ENCODE data around the gene HOXD11. TPM values are rescaled to one million over a fixed set of nuclear protein-coding genes. Genes with fewer than 3 reads are reported as not detected.

HOXD11 gene
- total and polyA plus RNA-seq, 2 donors (not counting 3 experiments of a cell fraction or from before 2014, with no cell fraction given) = not detected

DNA sequence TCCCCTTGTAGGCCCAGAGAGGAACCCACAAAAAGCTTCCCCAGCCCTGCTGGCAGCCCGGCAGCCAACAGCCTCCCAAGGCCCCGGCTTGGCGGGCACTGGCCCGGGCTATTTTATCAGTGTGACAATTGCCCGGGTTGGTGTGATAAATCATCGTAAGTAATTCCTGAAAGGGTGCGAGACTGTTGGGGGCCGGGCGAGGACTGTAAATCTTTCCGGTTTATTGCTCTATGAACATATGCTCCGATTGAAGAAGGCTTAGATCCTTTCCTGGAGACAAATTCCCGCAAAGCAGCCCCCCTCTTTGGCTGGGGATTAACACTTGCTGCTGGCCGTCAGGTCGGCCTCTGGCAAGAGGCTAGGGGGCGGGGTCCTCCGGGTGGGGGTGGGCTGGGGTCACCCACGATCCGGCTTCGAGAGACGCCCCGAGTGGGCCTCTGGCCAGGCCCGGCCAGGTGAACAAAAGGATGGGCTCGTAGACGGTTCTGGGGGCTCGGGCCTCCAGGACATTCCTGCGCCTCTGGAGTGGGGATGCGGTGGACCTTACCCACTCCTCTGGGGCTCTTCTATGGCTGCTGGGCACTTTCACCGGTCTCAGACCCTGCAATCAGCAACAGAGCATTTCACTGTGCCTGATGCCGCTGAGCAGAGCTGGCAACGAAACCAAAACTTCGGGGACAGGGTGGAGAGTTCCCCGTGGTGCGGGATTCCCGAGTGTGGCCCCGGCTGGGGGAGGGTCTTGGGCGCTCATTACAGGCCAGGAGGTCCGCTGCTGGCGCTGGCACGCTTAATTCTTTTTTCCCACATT lies 52.0 kb downstream of the HOXD11 start:
- no peak overlapping the region for H2AFZ ChIP-seq (ENCODE audit: low read depth, low read length)
- no peak overlapping the region for H3K9ac ChIP-seq (replicated peaks; ENCODE audit: extremely low read depth, insufficient read depth, low read length)
- no peak for TF ChIP-seq JUN (IDR thresholded peaks at IDR 0.05; ENCODE audit: borderline replicate concordance, insufficient read depth, insufficient read length, low read depth)
- no peak for TF ChIP-seq POLR2AphosphoS5 (IDR thresholded peaks at IDR 0.05; ENCODE audit: insufficient read depth, low read depth, low read length)
- TF ChIP-seq, protein P1, sequence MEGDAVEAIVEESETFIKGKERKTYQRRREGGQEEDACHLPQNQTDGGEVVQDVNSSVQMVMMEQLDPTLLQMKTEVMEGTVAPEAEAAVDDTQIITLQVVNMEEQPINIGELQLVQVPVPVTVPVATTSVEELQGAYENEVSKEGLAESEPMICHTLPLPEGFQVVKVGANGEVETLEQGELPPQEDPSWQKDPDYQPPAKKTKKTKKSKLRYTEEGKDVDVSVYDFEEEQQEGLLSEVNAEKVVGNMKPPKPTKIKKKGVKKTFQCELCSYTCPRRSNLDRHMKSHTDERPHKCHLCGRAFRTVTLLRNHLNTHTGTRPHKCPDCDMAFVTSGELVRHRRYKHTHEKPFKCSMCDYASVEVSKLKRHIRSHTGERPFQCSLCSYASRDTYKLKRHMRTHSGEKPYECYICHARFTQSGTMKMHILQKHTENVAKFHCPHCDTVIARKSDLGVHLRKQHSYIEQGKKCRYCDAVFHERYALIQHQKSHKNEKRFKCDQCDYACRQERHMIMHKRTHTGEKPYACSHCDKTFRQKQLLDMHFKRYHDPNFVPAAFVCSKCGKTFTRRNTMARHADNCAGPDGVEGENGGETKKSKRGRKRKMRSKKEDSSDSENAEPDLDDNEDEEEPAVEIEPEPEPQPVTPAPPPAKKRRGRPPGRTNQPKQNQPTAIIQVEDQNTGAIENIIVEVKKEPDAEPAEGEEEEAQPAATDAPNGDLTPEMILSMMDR (IDR thresholded peaks at IDR 0.05; ENCODE audit: extremely low read depth in 1 of 2, insufficient read depth in 1 of 2, low read depth in 1 of 2, low read length in 2 of 2) = no peak
- TF ChIP-seq POLR2A (IDR thresholded peaks at IDR 0.05; ENCODE audit: low read depth, low read length) = no peak
- TF ChIP-seq, protein P2, sequence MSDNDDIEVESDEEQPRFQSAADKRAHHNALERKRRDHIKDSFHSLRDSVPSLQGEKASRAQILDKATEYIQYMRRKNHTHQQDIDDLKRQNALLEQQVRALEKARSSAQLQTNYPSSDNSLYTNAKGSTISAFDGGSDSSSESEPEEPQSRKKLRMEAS (IDR thresholded peaks at IDR 0.05; ENCODE audit: insufficient read depth, insufficient read length) = no peak
- no peak for TF ChIP-seq GATA2 (IDR thresholded peaks at IDR 0.05; ENCODE audit: insufficient read depth, insufficient read length, low read depth, low read length)
- intact Hi-C loops (cut with micrococcal nuclease) = no loop called here
- no peaks in the 10 kb centered on the region for H3K79me2 ChIP-seq (ENCODE audit: control insufficient read depth, insufficient read depth, low read length)
- no peaks in the 10 kb centered on the region for H3K9me3 ChIP-seq (replicated peaks; ENCODE audit: control insufficient read depth, insufficient read depth, low read length)
- peaks cover 1 to 2% of the 10 kb centered on the region in 2 experiments for H3K27me3 ChIP-seq (ENCODE audit: control insufficient read depth in 2 of 2, insufficient read depth in 2 of 2, low read length in 2 of 2)
- BruUV-seq (replicated peaks) = no TSS peak
- H3K36me3 ChIP-seq (ENCODE audit: control insufficient read depth in 2 of 2, extremely low read depth in 1 of 2, insufficient read depth in 2 of 2, low read length in 2 of 2) = peaks cover 0 to 6% of the 10 kb centered on the region in 2 experiments
- no peaks in the 10 kb centered on the region for H3K4me1 ChIP-seq (ENCODE audit: control insufficient read depth, extremely low read depth, insufficient read depth, low read length)
- DNase-seq (ENCODE audit: low read depth, low spot score) (no peak), FAIRE-seq (no peak)
- dilution Hi-C loops (cut with MboI; ENCODE audit: extremely low pct_ligation_motif_present, low sequenced_read_pairs) = no loop called here
- ChIA-PET CTCF (interaction anchor here (3.4 kb wide), 1 partner anchor 395 kb away, joined by 14 read pairs; no protein-coding TSS in a partner anchor), POLR2A (no interaction called here)
- no peaks in the 10 kb centered on the region for H4K20me1 ChIP-seq (replicated peaks; ENCODE audit: control insufficient read depth, extremely low read depth, insufficient read depth, low read length)
- no peak overlapping the region for H3K4me3 ChIP-seq (replicated peaks in 1 of 3; ENCODE audit: insufficient read depth in 1 of 3, low read depth in 1 of 3, low read length in 3 of 3)
- no peak overlapping the region for H3K27ac ChIP-seq (ENCODE audit: insufficient read depth, low read depth, low read length)
- no peaks in the 10 kb centered on the region for H3K9me1 ChIP-seq (replicated peaks; ENCODE audit: control insufficient read depth, extremely low read depth, insufficient read depth, low read length)
- H3K4me2 ChIP-seq (ENCODE audit: insufficient read depth, low read length) = no peak overlapping the region

MicroRNA genes within 50 kb of the gene (microRNA counts, 767-probe panel; counts per million panel counts)
- microRNA hsa-miR-10b-5p = 723 counts per million, percentile 96 among the panel's probes with 10 or more counts

Small RNA genes lying within 50 kb of the gene (microRNA-seq; reads per million reads assigned to microRNA genes)
- gene MIR10B (ENCODE audit: borderline number of aligned reads, borderline replicate concordance) = 10,221 reads per million, percentile 97 among the genes with 10 or more reads in this experiment

Small RNA genes lying within 50 kb of the gene (small RNA-seq; reads per million reads assigned to genes)
- 341 reads per million, percentile 99 among the genes with 10 or more reads in this experiment for gene MIR10B (ENCODE audit: insufficient read depth, insufficient read length, low read depth, low replicate concordance)

Other genes with a start within 250 kb of the HOXD11 start
- gene LNPK, start 105.0 kb upstream of the HOXD11 start, total RNA-seq = 11.2 and 11.8 TPM in 2 replicates
- 1.9 and 2.4 TPM in 2 replicates for gene LNPK, start 105.0 kb upstream of the HOXD11 start, polyA plus RNA-seq
- gene EVX2, start 23.3 kb upstream of the HOXD11 start, total RNA-seq = not detected in 2 replicates
- not detected in 2 replicates for gene EVX2, start 23.3 kb upstream of the HOXD11 start, polyA plus RNA-seq
- gene HOXD13, start 14.6 kb upstream of the HOXD11 start, total RNA-seq = not detected in 2 replicates
- gene HOXD13, start 14.6 kb upstream of the HOXD11 start, polyA plus RNA-seq = not detected in 2 replicates
- gene HOXD12, start 7.5 kb upstream of the HOXD11 start, total RNA-seq = not detected in 2 replicates
- not detected in 2 replicates for gene HOXD12, start 7.5 kb upstream of the HOXD11 start, polyA plus RNA-seq
- gene HOXD10, start 9.5 kb downstream of the HOXD11 start, total RNA-seq = not detected in 2 replicates
- not detected in 2 replicates for gene HOXD10, start 9.5 kb downstream of the HOXD11 start, polyA plus RNA-seq
- gene HOXD9, start 15.4 kb downstream of the HOXD11 start, total RNA-seq = 3.5 and 3.9 TPM in 2 replicates
- 1.9 and 2.3 TPM in 2 replicates for gene HOXD9, start 15.4 kb downstream of the HOXD11 start, polyA plus RNA-seq
- 14.9 and 15.6 TPM in 2 replicates for gene HOXD8, start 22.4 kb downstream of the HOXD11 start, total RNA-seq
- 6.4 and 7.2 TPM in 2 replicates for gene HOXD8, start 22.4 kb downstream of the HOXD11 start, polyA plus RNA-seq
- 11.5 and 13.7 TPM in 2 replicates for gene HOXD4, start 44.3 kb downstream of the HOXD11 start, total RNA-seq
- gene HOXD4, start 44.3 kb downstream of the HOXD11 start, polyA plus RNA-seq = 7.6 TPM in 2 replicates
- gene HOXD3, start 50.0 kb downstream of the HOXD11 start, total RNA-seq = 15.3 and 20.9 TPM in 2 replicates
- 2.9 and 3.3 TPM in 2 replicates for gene HOXD3, start 50.0 kb downstream of the HOXD11 start, polyA plus RNA-seq
- gene HOXD1, start 81.4 kb downstream of the HOXD11 start, total RNA-seq = 10.4 and 14.1 TPM in 2 replicates
- gene HOXD1, start 81.4 kb downstream of the HOXD11 start, polyA plus RNA-seq = 6.6 and 8.7 TPM in 2 replicates
- 31.3 and 31.7 TPM in 2 replicates for gene MTX2, start 162.2 kb downstream of the HOXD11 start, total RNA-seq
- 23.6 and 31.3 TPM in 2 replicates for gene MTX2, start 162.2 kb downstream of the HOXD11 start, polyA plus RNA-seq

All from endothelial cell of umbilical vein (primary cell).